ENCODE results near the gene MYMX. TPM values are rescaled to one million over a fixed set of nuclear protein-coding genes. Genes with fewer than 3 reads are reported as not detected.

MYMX gene
- total RNA-seq, 4 donors from 2014 or later = 0.95 TPM; not detected in 3

- peak overlapping the region; percentile 62 to 94 (median 92) for H3K27ac ChIP-seq
- no peaks in the 10 kb centered on the region for H3K36me3 ChIP-seq
- TF ChIP-seq POLR2A (IDR thresholded peaks at IDR 0.05) = no peak
- TF ChIP-seq EP300 (IDR thresholded peaks at IDR 0.05; ENCODE audit: low read depth) = no peak
- no peak for TF ChIP-seq POLR2AphosphoS5 (IDR thresholded peaks at IDR 0.05)
- TF ChIP-seq CTCF (IDR thresholded peaks at IDR 0.05) = no peak
- in situ Hi-C loops (cut with MboI; ENCODE audit: low pct_ligation_motif_present in 1 of 4, low pct_unique_long_range_greater_than_20kb in 1 of 4, low sequenced_read_pairs in 3 of 4) = loop anchor here in 2 of 4 donors (10.0 kb wide), 2 partner anchors 61 to 71 kb away; no protein-coding TSS in a partner anchor
- H3K27me3 ChIP-seq = no peaks in the 10 kb centered on the region
- WGBS, 2 donors (ENCODE audit: low coverage in 1 of 2) = 90 to 98% methylated on average over 4 to 6 of the region's 6 CpGs
- H3K4me3 ChIP-seq = no peak overlapping the region
- no peaks in the 10 kb centered on the region for H3K9me3 ChIP-seq
- intact Hi-C loops (cut with DNase I; ENCODE audit: low total_unique reads) = loop anchor here (2.0 to 5.0 kb wide), 2 partner anchors 15 to 64 kb away; no protein-coding TSS in a partner anchor
- no peak for DNase-seq
- H3K4me1 ChIP-seq = peaks cover 32 to 53% (median 39%) of the 10 kb centered on the region in 4 donors
These were observed 19.3 kb downstream of the MYMX start for GRCh38 chr6:44235891-44236516.

GRCh38 chr6:44237021-44237812, 20.5 kb downstream of the MYMX start:
- in situ Hi-C loops (cut with MboI; ENCODE audit: low pct_ligation_motif_present in 1 of 4, low pct_unique_long_range_greater_than_20kb in 1 of 4, low sequenced_read_pairs in 3 of 4) = loop anchor here in 2 of 4 donors (10.0 kb wide), 2 partner anchors 62 to 72 kb away; no protein-coding TSS in a partner anchor

GRCh38 chr6:44237813-44238433, 21.2 kb downstream of the MYMX start:
- Histone ChIP-seq H3K4me1 (peaks cover 30 to 48% (median 39%) of the 10 kb centered on the region in 4 donors), H3K4me3 (peak overlapping the region; percentile 36 to 62 (median 44)), H3K9me3 (no peaks in the 10 kb centered on the region), H3K27ac (peak overlapping the region; percentile 91 to 94 (median 92)), H3K27me3 (no peaks in the 10 kb centered on the region), H3K36me3 (no peaks in the 10 kb centered on the region)
- no peak for TF ChIP-seq EP300 (IDR thresholded peaks at IDR 0.05; ENCODE audit: low read depth)
- TF ChIP-seq POLR2A (IDR thresholded peaks at IDR 0.05) = peak; percentile 55
- peak in 1 of 3 donors; percentile 54 for TF ChIP-seq POLR2AphosphoS5 (IDR thresholded peaks at IDR 0.05)
- TF ChIP-seq CTCF (IDR thresholded peaks at IDR 0.05) = peak; percentile 98 to 99 (median 99)
- 0 to 2% methylated on average over 17 to 40 of the region's 42 CpGs for WGBS, 2 donors (ENCODE audit: low coverage in 1 of 2)
- in situ Hi-C loops (cut with MboI; ENCODE audit: low pct_ligation_motif_present in 1 of 4, low pct_unique_long_range_greater_than_20kb in 1 of 4, low sequenced_read_pairs in 3 of 4) (loop anchor here in 2 of 4 donors (10.0 kb wide), 2 partner anchors 63 to 73 kb away; no protein-coding TSS in a partner anchor), intact Hi-C loops (cut with DNase I; ENCODE audit: low total_unique reads) (loop anchor here (5.0 kb wide), 1 partner anchor 66 kb away; no protein-coding TSS in a partner anchor)
- DNase-seq = peak; percentile 85

More at GRCh38 chr6:44237021-44237812, 20.5 kb downstream of the MYMX start:
- intact Hi-C loops (cut with DNase I; ENCODE audit: low total_unique reads) = loop anchor here (5.0 kb wide), 1 partner anchor 65 kb away; no protein-coding TSS in a partner anchor
- Histone ChIP-seq H3K27me3 (no peaks in the 10 kb centered on the region), H3K36me3 (no peaks in the 10 kb centered on the region), H3K4me1 (peaks cover 32 to 53% (median 39%) of the 10 kb centered on the region in 4 donors), H3K27ac (peak overlapping the region; percentile 91 to 94 (median 92)), H3K4me3 (peak overlapping the region; percentile 36 to 62 (median 44)), H3K9me3 (no peaks in the 10 kb centered on the region)
- DNase-seq = peak; percentile 94
- WGBS, 2 donors (ENCODE audit: low coverage in 1 of 2) = 11 to 23% methylated on average over 5 to 22 of the region's 22 CpGs
- TF ChIP-seq CTCF (IDR thresholded peaks at IDR 0.05) (no peak), EP300 (IDR thresholded peaks at IDR 0.05; ENCODE audit: low read depth) (no peak), POLR2AphosphoS5 (IDR thresholded peaks at IDR 0.05) (peak; percentile 69 to 84 (median 82)), POLR2A (IDR thresholded peaks at IDR 0.05) (peak; percentile 79)
